Activated CD8-positive, alpha-beta memory T cell treated with anti-CD3 and anti-CD28 coated beads, Interleukin-2, amount 50 U/mL, for 48 hours (primary cell): ENCODE data around the gene GPR119.
"Not testable (repeated sequence)": the region's sequence is repeated elsewhere in the genome, so short reads cannot be mapped to it uniquely, and the experiment has no call there.

ENCODE experiments used
- DNase-seq: peaks from one replicate; pipeline ENCODE4 v3.0.0-alpha.2; 2020

GPR119 gene

GRCh38 chrX:130338869-130339268, 46.6 kb downstream of the GPR119 start:
- not testable (repeated sequence) for DNase-seq

GRCh38 chrX:130336531-130336930, 48.9 kb downstream of the GPR119 start:
- no peak for DNase-seq
